Right ventricle myocardium superior (tissue), 1 donor: ENCODE measurements around the gene SART3. TPM values are rescaled to one million over a fixed set of nuclear protein-coding genes. Genes with fewer than 3 reads are reported as not detected.
A peak's percentile ranks its signal among the peaks of the same experiment; 100 is the strongest.
"Not testable (repeated sequence)": the region's sequence is repeated elsewhere in the genome, so short reads cannot be mapped to it uniquely, and the experiment has no call there.

Experiments
- ATAC-seq: fragments of 200-7000 bp; cut with Tn5 transposase; one replicate; pipeline ENCODE4 v1.9.1; 2020; ENCODE audit warnings: mild to moderate bottlenecking; ENCODE audit not compliant: poor library complexity
- DNase-seq: peaks from one replicate; pipeline ENCODE4 v3.0.0-alpha.2; 2020
- intact Hi-C: fragments of 100-400 bp; cut with DNase I; formaldehyde crosslinking; loops from one replicate; pipeline ENCODE4 v1.11.2; 2022
- total RNA-seq: library from RNA; stranded (reverse); fragmentation: NEBNext Ultra II Directional; extraction: Animal tissue kit (Norgen Biotek cat#: 25700); gene quantifications from one replicate; pipeline ENCODE4 v1.2.1, GENCODE V29; 2021
- donor health status: DM: no; HTN: yes; CAD: no; lungs with severe emphysema.

Gene SART3
- total RNA-seq, 1 donor from 2014 or later: 18.9 TPM

DNA sequence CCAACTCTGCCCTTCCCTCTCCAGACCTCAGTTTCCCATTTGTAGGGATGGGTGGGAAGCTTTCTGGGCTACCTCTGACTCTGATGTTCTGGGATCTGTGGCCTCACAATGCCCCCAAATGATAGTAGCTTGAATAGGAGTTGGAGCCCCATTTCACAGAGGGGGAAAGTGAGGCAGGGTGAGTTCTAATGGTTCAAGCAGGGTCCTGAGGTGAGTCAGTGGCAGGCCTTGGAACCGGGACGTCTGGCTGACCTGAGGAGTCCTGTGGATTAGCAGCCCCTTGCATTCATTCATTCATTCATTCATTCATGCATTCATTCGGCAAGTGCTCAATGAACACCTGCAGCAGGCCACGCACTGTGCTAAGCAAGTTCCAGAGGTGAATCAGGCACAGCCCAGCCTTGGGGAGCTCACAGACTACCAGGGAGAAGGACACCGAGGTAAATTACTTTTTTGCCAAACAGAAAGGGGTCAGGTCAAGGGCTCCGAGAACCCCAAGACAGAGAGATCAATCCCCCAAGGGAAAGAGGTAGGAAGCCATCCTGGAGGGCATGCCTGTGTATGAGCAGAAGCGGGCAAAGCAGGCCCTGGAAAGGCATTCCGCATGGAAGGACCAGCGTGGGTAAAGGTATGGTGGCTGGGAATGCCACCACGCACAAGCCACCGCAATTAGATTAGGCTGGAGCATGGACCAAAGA, 37.7 kb upstream of the SART3 start:
- no peak for ATAC-seq
- no peak for DNase-seq
- intact Hi-C loops: no loop called here

DNA sequence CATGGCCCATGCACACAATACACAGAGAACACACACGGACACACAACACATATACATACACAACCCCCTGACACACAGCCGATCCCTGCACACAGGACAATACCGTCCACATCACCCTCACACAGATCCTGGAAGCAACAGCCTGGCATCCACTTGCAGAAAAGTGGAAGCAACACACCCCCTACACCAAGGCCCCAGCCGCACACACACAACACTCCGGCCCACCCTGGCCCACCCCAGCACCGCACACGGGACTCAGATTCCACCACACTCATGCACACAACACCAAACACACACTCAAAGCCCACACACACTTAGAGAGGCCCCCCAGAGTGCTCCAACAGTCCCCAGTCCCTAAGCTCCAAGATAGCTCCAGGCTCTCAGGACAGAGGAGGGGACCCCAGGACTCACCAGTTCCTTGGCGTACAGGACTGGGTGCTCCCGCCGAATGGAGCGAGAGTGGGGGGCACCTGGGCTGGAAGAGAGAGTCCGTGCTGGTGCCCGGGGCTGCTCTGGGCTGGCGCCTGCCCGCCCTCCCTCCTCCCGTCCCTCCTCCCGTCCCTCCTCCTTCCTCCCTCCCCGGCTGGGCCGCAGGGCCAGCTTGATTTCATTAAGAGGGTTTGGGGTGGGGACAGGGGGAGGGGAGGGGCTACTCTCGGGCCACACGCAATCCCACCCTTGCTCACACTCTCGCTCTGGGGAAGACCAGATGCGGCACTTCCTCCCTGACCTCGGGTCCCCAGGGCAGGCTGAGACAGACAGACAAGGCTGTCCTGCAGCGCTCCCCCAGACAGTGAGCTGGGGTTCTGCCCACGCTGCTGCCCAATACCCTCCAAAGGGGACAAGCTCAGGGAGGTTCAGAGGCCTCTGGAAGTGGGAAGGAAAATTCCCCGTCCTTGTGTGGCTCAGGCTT, 36.8 kb upstream of the SART3 start, which contains the start of gene TMEM119:
TSS of gene TMEM119 (minus strand) at position 526 of the 913 bp plus-strand sequence. CDS start 5,701 bp downstream, outside the sequence.
- peak; percentile 65 for DNase-seq
- intact Hi-C loops: no loop called here
- ATAC-seq: peak; percentile 66

DNA sequence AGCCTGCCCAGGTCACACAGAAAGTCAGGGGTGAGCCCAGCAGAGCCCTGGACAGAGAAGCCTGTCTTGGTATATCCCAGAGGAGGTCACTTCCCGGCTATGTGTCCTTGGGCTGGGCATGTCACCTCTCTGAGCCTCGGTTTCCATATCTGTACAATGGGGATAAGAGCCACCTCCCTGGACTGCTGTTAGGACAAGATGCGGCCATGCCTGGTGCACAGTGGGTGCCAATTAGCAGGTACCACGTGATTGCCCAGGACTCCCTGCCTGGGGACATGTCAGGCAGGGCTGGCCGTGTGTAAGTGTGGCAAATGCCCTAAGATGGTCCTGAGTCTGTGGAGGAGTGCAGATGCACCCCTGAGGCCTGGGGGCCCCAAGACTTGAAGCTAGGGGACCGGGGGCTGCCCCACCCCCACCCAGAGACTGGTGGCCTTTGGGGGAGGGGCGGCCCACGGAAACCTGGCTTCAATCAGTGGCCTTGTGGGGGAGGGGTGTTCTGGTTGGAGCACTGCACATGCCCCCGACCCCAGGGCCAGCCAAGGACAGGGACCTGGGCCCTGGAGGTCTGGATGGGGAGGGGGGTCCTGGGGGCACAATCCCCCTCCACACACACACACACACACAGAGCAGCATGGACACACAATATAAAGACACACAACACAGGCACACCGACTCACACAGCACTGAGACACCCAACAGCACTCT, 36.0 kb upstream of the SART3 start:
- DNase-seq (no peak), ATAC-seq (no peak)
- intact Hi-C loops: no loop called here

DNA sequence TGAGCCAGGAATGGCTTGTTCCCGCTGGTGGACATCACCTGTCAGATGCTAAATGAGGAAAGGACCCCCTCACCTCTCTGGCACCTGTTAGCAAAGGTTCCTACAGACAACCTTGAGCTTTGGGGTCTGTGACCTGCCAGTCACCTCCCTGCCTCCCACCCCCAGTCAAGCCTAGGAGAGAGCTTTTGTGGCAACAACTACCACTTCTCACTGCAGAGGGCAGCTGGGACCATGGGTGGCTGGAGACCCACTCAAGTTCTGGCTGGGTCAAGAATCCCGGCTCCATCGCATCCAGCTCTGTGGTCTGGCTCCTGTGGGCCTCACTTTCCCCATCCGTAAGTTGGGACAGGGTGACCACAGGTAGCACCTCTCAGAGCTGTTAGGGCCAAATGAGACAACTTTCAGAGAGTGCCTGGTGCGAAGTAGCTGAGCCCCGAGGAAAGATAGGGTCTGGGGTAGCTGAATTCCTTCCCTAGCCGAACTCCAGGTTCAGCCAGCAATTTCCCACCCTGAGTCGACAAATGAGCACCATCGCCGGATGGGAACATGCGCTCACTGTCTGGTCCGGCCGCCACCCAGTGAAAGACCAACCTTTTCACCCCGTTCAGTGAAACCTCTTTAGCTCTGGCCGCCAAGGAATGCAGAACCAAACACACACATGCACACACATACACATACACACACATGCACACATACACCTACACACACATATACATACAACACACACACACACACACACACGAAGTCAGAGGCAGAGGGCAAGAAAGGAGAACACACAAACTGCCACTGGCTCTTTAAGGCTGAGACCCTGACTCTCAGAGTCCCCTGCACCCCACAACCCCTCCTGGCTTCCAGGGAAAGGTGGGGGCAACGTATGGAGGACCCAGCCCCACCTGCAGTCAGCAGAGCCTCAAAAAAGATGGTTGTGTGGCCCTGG, 35.0 kb upstream of the SART3 start:
- intact Hi-C loops: no loop called here
- DNase-seq (no peak), ATAC-seq (no peak)

DNA sequence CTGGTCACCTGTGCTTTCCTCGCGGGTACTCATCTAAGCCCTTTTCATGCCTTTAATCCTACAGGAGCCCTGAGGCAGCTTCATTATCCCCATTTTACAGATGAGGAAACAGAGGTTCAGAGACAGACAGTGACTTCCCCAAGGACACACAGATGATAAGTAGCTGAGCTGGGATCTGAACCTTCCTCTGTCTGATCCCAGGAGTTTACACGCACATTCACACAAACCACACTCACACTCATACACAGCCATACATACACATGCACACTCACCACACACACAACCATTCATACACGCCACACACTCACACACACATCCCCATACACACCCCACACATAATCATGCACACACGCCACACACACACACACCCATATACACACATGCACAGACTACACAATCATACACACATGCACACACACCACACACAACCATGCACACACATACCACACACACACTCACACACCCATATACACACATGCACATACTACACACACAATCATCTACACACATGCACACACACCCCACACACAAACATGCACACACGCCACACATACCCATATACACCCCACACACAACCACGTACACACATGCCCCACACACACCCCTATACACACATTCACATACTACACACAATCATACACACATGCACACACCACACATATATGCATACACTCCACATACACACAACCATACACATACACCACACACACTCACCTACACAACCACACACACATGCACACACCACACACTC, 34.2 kb upstream of the SART3 start:
- no peak for DNase-seq
- intact Hi-C loops: no loop called here
- ATAC-seq: no peak

DNA sequence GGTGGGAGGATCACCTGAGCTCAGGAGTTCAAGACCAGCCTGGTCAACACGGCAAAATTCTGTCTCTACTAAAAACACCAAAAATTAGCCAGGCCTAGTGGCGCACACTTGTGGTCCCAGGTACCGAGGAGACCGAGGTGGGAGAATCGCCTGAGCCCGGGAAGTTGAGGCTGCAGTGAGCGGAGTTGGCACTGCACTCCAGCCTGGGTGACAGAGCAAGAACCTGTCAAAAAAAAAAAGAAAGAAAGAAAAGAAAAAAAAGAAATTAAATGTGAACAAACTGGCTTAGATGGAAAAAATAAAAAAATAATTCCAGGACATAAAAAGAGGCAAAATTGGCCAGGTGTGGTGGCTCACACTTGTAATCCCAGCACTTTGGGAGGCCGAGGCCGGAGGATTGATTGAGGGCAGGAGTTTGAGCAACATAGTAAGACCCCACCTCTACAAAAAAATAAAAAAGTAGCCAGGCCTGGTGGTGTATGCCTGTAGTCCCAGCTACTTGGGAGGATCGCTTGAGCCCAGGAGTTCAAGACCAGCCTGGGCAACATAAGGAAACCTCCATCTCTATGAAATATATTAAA, 33.4 kb upstream of the SART3 start:
- intact Hi-C loops: no loop called here
- DNase-seq: no peak
- ATAC-seq: no peak

DNA sequence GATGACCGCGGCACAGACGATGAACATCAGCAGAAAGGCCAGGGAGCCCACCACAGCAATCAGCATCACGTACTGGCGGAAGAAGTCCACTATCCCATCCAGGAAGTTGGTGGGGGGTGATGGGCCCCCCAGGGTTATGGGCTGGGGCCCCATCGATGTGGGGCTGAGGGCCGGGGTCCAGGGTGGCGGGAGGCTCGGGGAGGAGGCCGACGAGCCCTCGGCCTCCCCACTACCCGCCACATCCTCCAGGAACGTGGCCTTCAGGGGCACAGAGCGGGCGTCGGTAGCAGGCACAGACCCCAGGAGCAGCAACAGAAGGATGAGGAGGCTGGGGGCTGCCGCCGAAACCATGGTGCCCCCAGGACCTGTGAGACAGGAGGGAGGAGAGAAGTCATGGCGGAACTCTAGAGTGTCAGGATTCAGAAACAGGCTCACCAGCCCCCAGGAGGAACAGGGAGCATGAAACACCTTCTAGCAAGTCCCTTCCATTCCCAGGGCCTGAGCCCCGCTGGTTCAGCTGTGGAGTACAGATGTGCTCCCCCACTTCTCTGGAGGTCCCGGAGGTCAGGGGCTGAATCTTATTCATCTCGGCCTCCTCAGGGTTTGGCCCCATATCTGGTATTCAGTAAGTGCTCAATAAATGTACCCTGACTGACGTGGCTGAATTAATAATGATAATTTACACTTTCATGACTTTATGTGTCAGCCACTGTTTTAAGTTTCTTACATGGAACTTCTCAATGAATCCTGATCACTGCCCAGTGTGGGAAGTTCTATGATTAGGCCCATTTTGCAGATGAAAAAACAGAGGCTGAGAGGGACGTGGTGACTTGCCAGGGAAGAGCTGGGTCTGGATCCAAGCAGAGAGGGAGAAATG, 31.3 kb upstream of the SART3 start:
- no peak for DNase-seq
- no peak for ATAC-seq
- intact Hi-C loops: no loop called here

DNA sequence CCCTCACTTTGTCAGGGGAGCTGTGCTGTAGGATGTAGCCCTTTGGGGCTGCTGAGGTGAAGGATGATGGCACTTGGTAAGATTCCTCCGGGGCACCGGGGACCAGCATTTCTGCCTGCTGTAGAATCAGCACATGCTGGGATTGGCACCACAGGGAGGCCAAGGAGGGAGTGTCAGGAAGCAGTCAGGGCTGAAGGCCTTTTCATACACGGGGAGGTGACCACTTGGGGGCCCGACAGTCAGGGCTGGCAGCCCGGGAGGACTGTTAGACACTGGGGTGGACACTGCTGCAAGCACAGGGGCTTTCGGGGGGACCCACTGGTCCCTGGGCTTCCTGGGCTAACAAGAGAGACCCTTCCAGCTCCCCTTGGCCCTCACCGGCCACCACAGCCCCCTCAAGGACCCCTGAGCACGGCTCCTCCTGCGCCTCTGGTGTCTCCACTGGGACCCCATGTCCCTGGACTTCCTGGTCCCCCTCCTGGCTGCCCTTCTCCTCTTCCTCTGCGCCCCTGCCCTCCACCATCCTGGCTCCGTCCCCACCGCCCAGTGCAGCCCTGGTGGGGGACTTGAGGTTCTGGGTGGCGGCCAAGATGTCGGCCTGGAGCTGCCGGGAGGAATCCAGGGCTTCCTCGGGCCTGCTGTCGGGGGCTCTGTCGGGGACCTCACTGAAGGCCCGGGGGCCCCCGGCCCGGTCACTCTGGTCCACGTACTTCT, 30.5 kb upstream of the SART3 start:
- no peak for DNase-seq
- intact Hi-C loops: no loop called here
- ATAC-seq: no peak

DNA sequence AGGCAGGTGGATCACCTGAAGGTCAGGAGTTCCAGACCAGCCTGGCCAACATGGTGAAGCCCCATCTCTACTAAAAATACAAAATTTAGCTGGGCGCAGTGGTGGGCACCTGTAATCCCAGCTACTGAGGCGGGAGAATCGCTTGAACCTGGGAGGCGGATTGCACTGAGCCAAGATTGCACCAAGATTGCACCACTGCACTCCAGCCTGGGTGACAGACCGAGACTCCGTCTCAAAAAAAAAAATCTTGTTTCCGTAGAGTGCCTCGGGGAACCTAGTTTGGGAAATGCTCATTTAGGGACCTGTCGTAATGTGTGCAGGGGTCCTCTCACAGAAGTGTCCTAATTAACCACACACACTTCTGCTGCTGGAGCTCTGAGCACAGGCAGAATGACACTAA, 29.5 kb upstream of the SART3 start:
- intact Hi-C loops, DNase-seq, ATAC-seq: not testable (repeated sequence)

DNA sequence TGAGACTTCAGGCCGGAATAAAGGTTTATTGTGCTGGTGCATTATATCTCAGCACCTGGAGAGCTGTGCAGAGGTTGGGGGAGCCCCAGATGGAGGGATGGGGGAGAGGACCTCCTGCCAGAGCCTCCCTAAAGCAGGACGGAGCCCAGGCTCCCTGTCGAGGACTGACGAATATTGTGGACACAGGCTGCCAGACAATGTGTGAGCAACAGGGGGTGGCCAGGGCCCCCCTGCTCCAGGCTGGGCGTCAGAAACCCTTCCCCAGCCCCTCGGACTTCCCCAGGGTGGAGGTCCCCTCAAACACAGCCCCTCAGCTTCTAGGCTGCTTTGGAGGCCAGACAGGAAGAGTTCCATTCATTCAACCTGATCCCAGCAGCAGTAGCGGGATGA, 28.9 kb upstream of the SART3 start:
- ATAC-seq: no peak
- no peak for DNase-seq
- intact Hi-C loops: no loop called here

DNA sequence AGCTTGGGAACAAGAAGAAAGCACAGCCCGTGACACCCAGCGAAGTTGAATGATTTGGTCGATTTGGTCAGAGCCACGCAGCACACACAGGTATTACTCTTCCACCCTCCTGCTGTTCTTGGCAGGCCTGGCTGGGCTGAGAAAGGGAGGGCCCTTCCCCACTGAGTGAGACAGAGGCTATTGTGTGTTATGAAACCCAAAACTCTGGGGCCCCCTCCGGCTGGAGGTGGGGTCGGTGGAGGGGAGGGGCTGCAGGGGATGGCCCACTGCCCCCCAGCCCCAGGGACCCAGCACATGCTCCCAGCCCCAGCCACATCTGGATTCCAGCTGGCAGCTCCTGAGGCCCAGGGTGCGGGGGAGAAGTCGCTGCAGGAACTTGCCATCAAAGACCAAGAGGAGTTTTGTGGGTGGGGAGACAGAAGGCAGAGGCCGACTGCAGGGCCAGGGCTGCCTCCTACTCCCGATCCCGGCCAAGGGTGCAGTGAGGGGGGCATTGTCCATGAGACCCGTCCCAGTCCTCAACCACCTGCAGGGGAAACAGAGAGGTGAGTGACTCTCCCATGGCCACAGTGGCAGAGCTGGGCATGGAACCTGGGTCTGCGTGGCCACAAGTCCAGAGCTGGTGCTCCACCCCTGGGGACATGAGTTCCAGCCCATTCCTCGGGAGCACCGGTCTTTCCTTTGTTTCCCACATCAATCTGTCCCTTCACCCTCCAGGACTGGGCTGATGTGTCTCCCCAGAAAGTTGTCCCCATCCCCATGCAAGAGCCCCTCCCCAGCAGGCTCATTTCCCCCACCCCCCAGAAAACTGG, 28.3 kb upstream of the SART3 start:
- peak; percentile 37 for ATAC-seq
- intact Hi-C loops: no loop called here
- DNase-seq: peak; percentile 27

DNA sequence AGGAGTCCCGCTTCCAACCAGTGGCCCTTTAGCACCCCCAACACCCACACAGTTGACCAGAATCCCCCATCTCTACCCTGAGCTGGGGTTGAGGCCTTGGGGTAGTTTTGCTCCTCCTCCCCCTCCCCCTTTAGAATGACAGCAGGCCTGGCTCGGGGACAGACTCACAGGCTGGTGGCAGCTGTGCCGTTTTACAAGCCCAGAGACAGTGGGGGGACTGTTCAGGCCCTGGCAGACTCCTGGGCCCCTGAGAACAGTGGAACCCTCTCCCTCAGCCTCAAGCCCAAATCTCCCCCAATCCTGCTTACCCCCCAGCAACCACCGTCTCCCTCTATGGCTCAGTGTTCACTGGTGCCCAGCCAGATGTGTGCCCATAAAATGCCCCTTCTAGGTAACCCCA, 26.9 kb upstream of the SART3 start:
- intact Hi-C loops: no loop called here
- no peak for ATAC-seq
- peak; percentile 42 for DNase-seq

DNA sequence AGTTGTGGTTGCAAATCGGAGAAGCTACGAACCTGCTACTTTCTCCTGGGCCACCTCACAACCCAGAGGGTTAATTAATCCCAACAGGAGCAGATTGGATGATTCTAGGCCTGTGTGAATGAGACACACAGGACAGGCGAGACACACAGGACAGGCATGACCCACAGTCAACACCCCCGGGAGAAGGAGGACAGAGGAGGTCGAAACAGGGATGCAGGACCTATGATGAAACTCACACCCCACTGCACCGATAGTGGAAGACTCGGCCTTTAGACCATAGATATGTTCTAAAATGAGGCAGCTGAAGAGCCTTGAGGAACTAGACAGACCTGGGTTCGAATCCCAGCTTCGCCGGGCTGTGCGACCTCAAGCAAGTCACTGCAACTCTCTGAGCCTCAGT, 25.3 kb upstream of the SART3 start:
- ATAC-seq: no peak
- intact Hi-C loops: no loop called here
- no peak for DNase-seq

DNA sequence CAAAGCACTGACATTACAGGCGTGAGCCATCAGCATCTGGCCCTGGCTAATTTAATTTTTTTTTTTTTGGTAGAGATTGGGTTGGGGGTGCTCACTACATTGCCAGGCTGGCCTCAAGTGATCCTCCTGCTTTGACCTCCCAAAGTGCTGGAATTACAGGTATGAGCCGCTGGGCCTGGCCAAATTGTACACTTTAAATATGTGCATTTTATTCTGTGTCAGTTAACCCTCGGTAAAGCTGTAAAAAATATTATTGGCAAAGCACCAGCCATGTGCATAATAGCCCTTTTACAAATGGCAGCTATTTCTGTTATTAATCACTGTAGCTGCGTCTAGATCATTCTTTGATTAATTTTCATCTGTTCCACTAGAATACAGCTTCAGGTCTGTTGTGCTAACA, 24.9 kb upstream of the SART3 start:
- intact Hi-C loops: no loop called here
- DNase-seq (no peak), ATAC-seq (no peak)

DNA sequence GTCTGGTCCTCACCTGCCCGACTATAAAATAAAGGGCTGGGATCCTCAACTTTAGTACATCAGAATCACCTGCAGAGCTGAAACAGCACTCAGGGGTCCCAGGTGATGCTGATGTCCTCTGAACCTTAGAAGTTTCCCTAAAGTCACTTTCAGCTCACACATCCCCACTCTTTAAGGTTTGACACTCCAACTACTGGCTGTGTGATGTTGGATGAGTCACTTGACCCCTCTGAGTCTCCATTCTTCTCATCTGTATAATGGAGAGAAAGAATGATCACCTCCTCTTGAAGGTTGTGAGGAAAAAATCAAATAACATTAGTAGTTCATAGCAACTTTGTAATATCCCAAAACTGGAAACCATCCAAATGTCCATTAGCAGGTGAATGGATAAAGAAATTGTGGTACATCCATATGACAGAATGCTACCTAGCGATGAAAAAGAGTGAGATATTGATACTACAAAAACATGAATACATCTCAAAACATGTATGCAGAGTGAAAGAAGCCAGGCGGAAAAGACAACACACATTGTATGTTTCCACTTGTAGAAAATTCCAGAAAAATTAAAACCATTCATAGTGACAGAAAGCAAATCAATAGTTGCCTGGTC, 23.6 kb upstream of the SART3 start:
- no peak for DNase-seq
- no peak for ATAC-seq
- intact Hi-C loops: no loop called here
